ENCODE measurements around the gene BLTP3B. TPM values are rescaled to one million over a fixed set of nuclear protein-coding genes. Genes with fewer than 3 reads are reported as not detected.
"Not testable (repeated sequence)": the region's sequence is repeated elsewhere in the genome, so short reads cannot be mapped to it uniquely, and the experiment has no call there.

BLTP3B gene
- polyA plus RNA-seq, 1 of the 3 experiments (the other 2 are of a cell fraction): 5.8 TPM

GRCh38 chr12:100179252-100179651, 36.6 kb upstream of the BLTP3B start:
- ChIA-PET POLR2A (no interaction called here), CTCF (interaction anchor here (0.9 kb wide), 1 partner anchor 15 kb away, joined by 3 read pairs; no protein-coding TSS in a partner anchor)
- Histone ChIP-seq H4K20me1 (ENCODE audit: insufficient read depth) (no peaks in the 10 kb centered on the region), H3K36me3 (replicated peaks in 1 of 2; ENCODE audit: control insufficient read depth in 1 of 2, insufficient read depth in 2 of 2, low read length in 1 of 2) (no peaks in the 10 kb centered on the region), H3K4me3 (ENCODE audit: low read depth in 2 of 2, low read length in 1 of 2) (no peak overlapping the region), H3K9me2 (no peaks in the 10 kb centered on the region), H3K4me2 (no peak overlapping the region), H3K9me3 (no peaks in the 10 kb centered on the region), H3K27ac (ENCODE audit: low read depth in 2 of 2, low read length in 1 of 2) (no peak overlapping the region), H3K4me1 (ENCODE audit: control insufficient read depth in 1 of 2, insufficient read depth in 2 of 2, low read depth in 1 of 2, low read length in 1 of 2) (no peaks in the 10 kb centered on the region), H3F3A (replicated peaks; ENCODE audit: insufficient read depth) (no peaks in the 10 kb centered on the region), H3K27me3 (ENCODE audit: insufficient read depth) (no peaks in the 10 kb centered on the region), H2AFZ (ENCODE audit: low read depth) (no peak overlapping the region), H3K79me2 (ENCODE audit: insufficient read depth) (no peaks in the 10 kb centered on the region), H3K9ac (no peak overlapping the region)
- DNase-seq: no peak
- TF ChIP-seq CHD2 (IDR thresholded peaks at IDR 0.05; ENCODE audit: low read length, partially characterized antibody) (no peak), JUND (IDR thresholded peaks at IDR 0.05) (no peak), MEF2A (IDR thresholded peaks at IDR 0.05; ENCODE audit: borderline replicate concordance, low read depth) (no peak)
- 90% methylated on average over 2 of the region's 2 CpGs for WGBS (ENCODE audit: low lambda C conversion rate)

GRCh38 chr12:100176493-100176892, 33.8 kb upstream of the BLTP3B start:
- DNase-seq; H3F3A ChIP-seq (replicated peaks; ENCODE audit: insufficient read depth); H3K4me3 ChIP-seq (ENCODE audit: low read depth in 2 of 2, low read length in 1 of 2); H2AFZ ChIP-seq (ENCODE audit: low read depth); H3K4me2 ChIP-seq; H3K4me1 ChIP-seq (ENCODE audit: control insufficient read depth in 1 of 2, insufficient read depth in 2 of 2, low read depth in 1 of 2, low read length in 1 of 2); H4K20me1 ChIP-seq (ENCODE audit: insufficient read depth); H3K36me3 ChIP-seq (replicated peaks in 1 of 2; ENCODE audit: control insufficient read depth in 1 of 2, insufficient read depth in 2 of 2, low read length in 1 of 2); H3K79me2 ChIP-seq (ENCODE audit: insufficient read depth); H3K27me3 ChIP-seq (ENCODE audit: insufficient read depth); H3K9me3 ChIP-seq; H3K27ac ChIP-seq (ENCODE audit: low read depth in 2 of 2, low read length in 1 of 2); POLR2A ChIA-PET; H3K9ac ChIP-seq; H3K9me2 ChIP-seq: not testable (repeated sequence)
- WGBS (ENCODE audit: low lambda C conversion rate): 93% methylated on average over 8 of the region's 8 CpGs
- CTCF ChIA-PET: interaction anchor here (1.4 kb wide), 1 partner anchor 9 kb away, joined by 3 read pairs; no protein-coding TSS in a partner anchor

GRCh38 chr12:100174495-100174894, 31.8 kb upstream of the BLTP3B start:
- no peak overlapping the region for H2AFZ ChIP-seq (ENCODE audit: low read depth)
- ChIA-PET POLR2A (no interaction called here), CTCF (no interaction called here)
- H3K4me1 ChIP-seq (ENCODE audit: control insufficient read depth in 1 of 2, insufficient read depth in 2 of 2, low read depth in 1 of 2, low read length in 1 of 2): no peaks in the 10 kb centered on the region; a peak in 1 of 4 replicates
- no peaks in the 10 kb centered on the region for H3K27me3 ChIP-seq (ENCODE audit: insufficient read depth)
- no peak overlapping the region for H3K4me2 ChIP-seq
- no peaks in the 10 kb centered on the region for H3K9me2 ChIP-seq
- no peak overlapping the region for H3K27ac ChIP-seq (ENCODE audit: low read depth in 2 of 2, low read length in 1 of 2)
- H4K20me1 ChIP-seq (ENCODE audit: insufficient read depth): no peaks in the 10 kb centered on the region
- H3K4me3 ChIP-seq (ENCODE audit: low read depth in 2 of 2, low read length in 1 of 2): no peak overlapping the region
- H3F3A ChIP-seq (replicated peaks; ENCODE audit: insufficient read depth): no peaks in the 10 kb centered on the region
- no peak overlapping the region for H3K9ac ChIP-seq
- no peak for TF ChIP-seq CTCF (IDR thresholded peaks at IDR 0.05)
- TF ChIP-seq RCOR1 (IDR thresholded peaks at IDR 0.05; ENCODE audit: low read length): no peak
- no peak for TF ChIP-seq RXRA (IDR thresholded peaks at IDR 0.05; ENCODE audit: borderline replicate concordance, low read depth)
- no peak for TF ChIP-seq TEAD4 (IDR thresholded peaks at IDR 0.05; ENCODE audit: borderline replicate concordance, insufficient read depth)
- no peak for TF ChIP-seq YY1 (IDR thresholded peaks at IDR 0.05; ENCODE audit: low read depth)
- TF ChIP-seq SMC3 (IDR thresholded peaks at IDR 0.05; ENCODE audit: low read depth, low read length): no peak
- TF ChIP-seq RFX5 (IDR thresholded peaks at IDR 0.05; ENCODE audit: low read length): no peak
- no peaks in the 10 kb centered on the region for H3K79me2 ChIP-seq (ENCODE audit: insufficient read depth)
- H3K36me3 ChIP-seq (replicated peaks in 1 of 2; ENCODE audit: control insufficient read depth in 1 of 2, insufficient read depth in 2 of 2, low read length in 1 of 2): peaks cover 0 to 2% of the 10 kb centered on the region in 2 experiments
- no peak for DNase-seq
- no peaks in the 10 kb centered on the region for H3K9me3 ChIP-seq

Measured in SK-N-SH (cell line).